Measurements from ENCODE around the gene TOMM40L.

DNA sequence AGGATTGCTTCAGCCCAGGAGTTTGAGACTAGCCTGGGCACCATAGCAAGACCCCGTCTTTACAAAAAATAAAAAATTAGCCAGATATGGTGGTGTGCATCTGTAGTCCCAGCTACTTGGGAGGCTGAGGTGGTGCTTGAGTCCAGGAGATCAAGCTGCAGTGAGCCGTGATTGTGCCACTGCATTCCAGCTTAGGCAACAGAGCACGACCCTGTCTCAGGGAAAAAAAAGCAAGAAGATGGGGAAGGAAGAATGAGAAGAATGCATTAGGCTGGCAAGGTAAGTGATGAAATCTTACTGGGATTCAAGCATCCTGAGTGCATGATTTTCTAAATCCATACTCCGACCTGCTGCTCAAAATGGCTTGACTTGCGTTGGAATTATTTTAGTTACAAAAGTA is 39.4 kb downstream of the TOMM40L start:
- TF ChIP-seq, protein P1, sequence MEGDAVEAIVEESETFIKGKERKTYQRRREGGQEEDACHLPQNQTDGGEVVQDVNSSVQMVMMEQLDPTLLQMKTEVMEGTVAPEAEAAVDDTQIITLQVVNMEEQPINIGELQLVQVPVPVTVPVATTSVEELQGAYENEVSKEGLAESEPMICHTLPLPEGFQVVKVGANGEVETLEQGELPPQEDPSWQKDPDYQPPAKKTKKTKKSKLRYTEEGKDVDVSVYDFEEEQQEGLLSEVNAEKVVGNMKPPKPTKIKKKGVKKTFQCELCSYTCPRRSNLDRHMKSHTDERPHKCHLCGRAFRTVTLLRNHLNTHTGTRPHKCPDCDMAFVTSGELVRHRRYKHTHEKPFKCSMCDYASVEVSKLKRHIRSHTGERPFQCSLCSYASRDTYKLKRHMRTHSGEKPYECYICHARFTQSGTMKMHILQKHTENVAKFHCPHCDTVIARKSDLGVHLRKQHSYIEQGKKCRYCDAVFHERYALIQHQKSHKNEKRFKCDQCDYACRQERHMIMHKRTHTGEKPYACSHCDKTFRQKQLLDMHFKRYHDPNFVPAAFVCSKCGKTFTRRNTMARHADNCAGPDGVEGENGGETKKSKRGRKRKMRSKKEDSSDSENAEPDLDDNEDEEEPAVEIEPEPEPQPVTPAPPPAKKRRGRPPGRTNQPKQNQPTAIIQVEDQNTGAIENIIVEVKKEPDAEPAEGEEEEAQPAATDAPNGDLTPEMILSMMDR (IDR thresholded peaks at IDR 0.05) = no peak
- TF ChIP-seq POLR2A (IDR thresholded peaks at IDR 0.05) = no peak
